ENCODE data around the gene LPCAT2.
"Not testable (repeated sequence)": the region's sequence is repeated elsewhere in the genome, so short reads cannot be mapped to it uniquely, and the experiment has no call there.

Gene LPCAT2

DNA sequence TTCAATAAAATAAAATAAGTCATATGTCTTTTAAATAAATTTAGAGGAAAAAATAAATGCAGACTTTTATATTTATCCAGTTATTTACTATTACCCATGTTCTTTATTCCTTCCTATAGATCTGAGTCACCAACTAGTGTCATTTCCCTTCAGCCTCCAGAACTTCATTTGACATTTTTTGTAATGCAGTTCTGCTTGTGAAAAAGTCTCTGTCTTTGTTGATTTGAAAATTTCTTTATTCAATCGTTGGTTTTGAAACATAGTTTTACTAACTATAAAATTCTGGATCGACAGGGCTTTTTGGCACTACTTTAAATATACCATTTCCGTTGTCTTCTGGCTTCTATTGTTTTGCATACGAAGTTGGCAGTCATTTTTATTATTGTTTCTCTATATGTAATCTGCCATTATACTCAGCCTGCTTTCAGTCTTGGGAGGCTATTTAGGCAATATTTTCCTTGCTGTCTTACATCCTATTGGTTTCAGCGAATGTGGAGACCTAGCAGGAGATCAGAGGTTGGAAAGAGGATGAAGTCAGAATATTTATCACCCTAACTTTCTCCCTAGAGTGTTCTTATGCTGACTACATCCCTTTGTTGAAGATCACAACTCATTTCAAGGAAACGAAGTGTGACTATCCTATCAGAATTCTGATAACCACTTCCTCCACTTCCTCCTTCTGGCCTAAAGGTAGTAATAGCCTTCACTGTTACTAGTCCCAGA lies 104.9 kb downstream of the LPCAT2 start:
- DNase-seq (ENCODE audit: low spot score): no peak

DNA sequence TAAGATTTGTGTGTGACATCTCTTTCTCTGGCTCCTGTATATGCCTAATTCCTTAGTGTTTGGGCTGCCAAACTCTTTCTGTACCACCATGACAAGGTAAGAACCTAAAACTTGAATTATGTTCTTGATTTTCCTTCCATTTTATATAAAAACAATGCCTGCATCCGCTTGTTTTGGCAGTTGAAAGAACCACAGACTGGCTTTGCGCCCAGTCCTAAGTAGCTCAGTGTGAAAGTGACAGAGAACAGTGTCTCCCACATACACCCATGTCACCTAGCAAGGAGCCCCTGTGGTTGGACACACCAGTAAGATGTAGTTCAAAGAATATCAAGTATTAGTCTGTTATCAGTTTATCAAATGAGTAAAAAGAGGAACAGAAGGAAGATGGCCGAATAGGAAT lies 106.2 kb downstream of the LPCAT2 start:
- no peak for DNase-seq (ENCODE audit: low spot score)

DNA sequence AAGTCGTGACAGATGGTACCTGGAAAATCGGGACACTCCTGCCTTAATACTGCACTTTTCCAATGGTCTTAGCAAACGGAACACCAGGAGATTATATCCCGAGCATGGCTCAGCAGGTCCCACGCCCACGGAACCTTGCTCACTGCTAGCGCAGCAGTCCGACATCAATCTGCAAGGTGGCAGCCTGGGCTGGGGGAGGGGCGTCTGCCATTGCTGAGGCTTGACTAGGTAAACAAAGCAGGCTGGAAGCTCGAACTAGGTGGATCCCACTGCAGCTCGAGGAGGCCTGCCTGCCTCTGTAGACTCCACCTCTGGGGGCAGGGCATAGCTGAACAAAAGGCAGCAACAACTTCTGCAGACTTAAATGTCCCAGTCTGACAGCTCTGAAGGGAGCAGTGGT lies 106.8 kb downstream of the LPCAT2 start:
- not testable (repeated sequence) for DNase-seq (ENCODE audit: low spot score)

DNA sequence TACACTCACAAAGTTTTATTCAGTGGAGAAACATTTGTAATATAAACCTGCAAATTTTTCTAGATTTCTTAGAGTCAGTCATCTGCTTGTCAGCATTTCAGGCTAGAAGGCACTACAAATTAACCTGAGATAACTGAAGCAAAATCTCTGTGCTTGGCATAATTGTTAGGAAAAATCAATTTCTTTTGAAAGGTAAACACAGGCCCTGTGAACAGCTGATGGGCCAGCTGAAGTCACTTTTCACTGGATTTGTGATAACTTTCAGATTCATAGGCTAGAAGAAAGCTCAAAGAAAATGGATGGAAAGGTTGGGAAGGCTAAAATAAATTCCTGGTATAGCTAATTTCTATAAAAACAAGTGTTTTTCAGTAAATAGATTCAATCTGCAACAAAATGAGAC lies 112.9 kb downstream of the LPCAT2 start:
- no peak for DNase-seq (ENCODE audit: low spot score)

DNA sequence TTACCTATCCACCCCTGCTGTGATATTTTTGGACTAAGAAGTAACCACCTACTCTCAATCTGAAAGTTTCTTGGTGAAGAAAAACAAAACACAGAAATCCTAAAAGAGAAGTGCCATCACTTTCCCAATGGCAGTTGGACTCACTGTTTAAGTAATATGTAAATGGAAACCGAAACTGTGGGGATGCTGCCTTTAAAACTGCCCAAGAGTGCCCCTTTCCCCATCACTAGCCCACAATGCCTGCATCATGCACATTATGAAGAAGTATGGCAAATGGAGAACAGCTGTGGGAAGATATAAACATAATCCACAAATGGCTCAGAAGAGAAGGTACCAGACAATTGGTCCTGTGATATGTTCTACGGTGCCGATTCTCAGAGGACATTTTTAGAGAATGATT lies 113.4 kb downstream of the LPCAT2 start:
- no peak for DNase-seq (ENCODE audit: low spot score)

DNA sequence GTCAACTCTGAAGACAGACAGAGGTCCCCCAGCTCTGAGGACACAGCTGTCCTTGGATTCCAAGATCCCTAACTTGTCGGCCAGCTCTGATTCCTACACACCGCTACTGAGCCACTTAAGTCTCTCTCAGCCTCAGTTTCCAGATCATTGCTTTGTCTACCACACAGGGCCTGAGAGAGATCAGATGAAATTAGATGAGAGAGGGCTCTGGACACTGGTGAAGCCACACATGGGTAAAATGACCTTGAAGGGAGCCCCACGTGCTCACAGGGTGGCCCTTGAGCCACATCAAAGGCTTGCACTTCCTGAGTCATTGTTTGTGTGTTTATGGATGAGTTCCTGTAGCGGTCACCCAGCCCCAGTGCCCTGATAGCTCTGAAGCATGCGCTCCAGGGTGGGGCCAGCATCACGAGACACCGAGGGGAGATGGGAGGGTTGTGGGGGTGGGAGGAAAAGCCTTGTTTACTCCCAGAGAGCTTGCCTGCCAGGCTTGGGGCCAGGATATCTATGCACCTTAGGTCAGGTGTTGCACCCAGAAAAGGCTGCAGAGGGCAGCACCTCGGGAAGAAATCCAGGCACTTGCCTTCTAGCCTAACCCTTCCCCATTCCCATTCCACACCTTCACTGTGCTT lies 114.2 kb downstream of the LPCAT2 start:
- DNase-seq (ENCODE audit: low spot score): peak; percentile 13

DNA sequence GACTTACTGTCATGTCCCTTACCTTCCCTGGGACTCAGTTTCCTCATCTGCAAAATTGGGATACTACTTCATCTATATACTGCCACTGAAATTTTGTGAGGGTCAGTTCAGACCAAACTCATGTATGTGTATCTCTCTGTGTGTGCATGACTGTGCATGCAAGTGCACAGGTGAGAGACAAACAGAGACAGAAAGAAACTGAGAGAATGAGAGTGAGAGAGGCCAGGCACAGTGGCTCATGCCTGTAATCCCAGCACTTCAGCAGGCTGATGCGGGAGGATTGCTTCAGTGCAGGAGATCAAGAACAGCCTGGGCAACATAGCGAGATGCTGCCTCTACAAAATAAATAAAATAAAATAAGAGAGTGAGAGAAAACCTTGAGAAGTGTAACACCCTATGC lies 114.8 kb downstream of the LPCAT2 start:
- DNase-seq (ENCODE audit: low spot score): no peak

DNA sequence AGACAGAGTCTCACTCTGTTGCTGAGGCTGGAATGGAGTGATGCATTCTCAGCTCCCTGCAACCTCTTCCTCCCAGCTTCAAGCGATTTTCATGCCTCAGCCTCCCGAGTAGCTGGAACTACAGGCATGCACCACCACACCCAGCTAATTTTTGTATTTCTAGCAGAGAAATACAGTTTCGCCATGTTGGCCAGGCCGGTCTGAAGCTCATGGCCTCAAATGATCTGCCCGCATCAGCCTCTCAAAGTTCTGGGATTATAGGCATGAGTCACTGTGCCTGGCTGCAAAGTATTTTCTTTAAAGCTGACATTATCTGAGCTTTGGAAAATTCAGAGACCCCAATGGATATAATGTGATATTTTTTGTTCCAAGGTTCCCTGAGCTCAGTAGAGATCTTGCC lies 115.8 kb downstream of the LPCAT2 start:
- DNase-seq (ENCODE audit: low spot score): no peak

DNA sequence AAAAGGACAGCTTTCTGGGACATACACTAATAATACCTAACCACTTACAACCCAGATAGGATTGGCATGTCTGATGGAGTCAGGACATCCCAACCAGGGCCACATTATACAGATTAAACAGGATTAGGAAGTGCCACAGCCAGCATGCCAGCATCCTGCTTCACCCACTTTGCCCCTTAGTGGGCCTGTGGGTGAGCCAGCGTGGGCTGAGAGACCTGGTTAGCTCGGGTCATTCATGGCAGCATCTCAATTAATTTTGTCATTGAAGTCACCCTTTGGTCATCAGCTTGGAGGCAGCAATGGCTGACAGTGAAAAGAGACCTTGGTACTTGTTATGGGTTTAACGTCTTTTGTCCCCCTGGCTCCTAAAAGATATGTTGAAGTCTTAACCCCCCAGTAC lies 117.0 kb downstream of the LPCAT2 start:
- DNase-seq (ENCODE audit: low spot score): no peak

DNA sequence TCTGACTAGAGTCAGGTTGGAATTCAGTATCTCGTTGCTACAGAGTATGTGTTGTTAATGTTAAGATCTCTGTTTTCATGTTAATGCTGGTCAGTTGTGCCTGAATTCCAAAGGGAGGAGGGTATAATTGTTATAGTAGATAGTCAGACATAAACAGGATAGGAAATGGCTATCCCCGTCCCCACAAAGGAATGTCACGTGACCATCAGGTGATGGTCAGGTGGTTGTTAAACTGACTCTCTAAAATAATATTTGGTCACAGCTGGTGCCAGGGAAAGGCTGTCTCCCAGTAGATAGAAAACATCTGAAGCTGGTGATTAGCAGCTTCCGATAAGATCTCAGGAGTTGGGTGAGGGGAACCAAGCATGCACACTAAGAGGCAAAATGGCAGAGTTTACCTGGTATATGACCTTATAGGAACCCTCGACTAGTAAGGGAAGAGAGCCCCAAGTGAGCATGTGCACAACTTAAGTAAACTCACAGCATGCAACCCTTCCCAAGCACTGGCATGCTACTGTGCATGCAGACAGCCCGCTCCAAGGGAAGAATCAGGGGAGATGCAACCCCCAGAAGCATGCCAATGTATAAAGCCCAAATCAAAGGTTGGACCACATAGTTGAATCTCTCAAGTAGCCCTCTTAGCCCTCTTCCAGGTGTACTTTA lies 119.6 kb downstream of the LPCAT2 start:
- DNase-seq (ENCODE audit: low spot score): no peak

DNA sequence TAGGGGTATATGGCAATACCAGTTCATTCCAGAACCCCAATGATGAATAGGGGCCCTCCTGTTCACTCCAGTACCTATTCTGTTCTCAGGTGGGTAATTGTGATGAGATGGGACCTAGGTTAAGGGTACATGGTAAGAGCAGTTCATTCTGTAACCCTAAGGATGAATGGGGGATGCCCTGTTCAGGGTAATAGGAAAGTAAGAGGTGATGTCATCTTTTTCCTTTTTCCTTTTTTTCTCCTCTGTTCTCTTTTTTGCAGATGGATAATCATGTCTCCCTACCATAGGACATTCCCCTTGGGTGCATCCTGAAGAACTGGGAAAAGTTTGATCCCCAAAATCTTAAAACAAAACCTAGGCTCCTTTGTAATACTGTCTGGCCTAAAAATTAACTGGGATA lies 121.9 kb downstream of the LPCAT2 start:
- DNase-seq (ENCODE audit: low spot score): no peak

DNA sequence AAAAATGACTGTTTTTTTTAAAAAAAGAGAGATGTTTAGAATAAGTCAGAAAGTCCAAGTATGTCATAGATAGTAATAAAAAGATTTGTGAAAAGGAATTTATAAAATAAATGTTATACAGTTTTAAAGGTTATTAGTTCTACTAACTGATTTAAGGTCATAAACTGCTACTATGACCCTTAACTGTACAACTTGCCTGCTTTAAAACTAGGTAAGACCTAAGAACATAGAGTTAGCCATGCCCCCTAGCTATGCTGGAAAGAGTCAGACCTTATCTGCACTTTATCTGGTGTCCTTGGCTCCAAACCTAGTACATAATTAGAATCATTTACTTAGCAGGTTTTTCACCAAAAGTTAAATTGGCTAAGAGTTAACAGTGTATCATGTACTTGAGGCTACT lies 123.4 kb downstream of the LPCAT2 start:
- DNase-seq (ENCODE audit: low spot score): no peak

DNA sequence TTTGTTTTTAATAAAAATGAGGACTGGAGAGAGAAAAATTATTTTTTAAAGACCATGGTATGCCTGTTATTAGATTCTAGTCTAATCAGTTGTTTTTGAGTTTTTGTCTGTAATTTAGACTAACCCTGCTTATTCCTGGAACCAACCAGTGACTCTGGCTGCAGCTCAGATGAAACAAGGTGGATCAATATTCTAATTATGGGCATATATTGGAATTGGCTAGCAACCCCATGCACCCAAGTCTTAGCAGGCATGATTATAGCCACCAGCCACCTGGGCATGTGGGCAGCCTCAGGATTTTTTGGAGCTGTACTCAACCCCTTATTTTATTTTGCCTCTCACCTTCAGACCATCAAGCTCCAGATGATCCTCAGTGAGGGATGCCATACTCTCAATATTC lies 125.3 kb downstream of the LPCAT2 start:
- no peak for DNase-seq (ENCODE audit: low spot score)

Measured in kidney tubule cell (primary cell).